ENCODE data around the gene ETV6. TPM values are rescaled to one million over a fixed set of nuclear protein-coding genes. Genes with fewer than 3 reads are reported as not detected.
"Not testable (repeated sequence)": the region's sequence is repeated elsewhere in the genome, so short reads cannot be mapped to it uniquely, and the experiment has no call there.

The ETV6 gene
- total RNA-seq, 2 experiments from 2014 or later: 17.1 to 19.3 TPM

DNA sequence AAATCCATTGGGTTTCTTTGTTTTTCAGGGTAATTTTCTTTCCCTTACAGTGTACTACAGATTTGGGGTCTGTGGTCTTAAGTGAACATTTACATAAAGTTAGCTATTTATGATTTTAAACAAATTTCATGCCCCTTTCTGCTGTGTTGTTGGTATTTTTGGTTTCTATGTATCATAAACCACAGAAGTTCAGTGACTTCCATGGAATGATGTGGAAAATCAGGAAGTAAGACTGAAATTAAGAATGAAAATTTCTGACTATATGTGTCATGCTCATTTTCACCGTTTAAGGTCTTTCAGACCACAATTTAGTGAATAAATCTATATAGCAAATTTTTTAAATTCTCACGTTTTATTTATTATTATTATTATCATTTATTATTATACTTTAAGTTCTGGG is 31.7 kb downstream of the ETV6 start:
- Histone ChIP-seq H3K36me3 (ENCODE audit: insufficient read depth, low read length) (peaks cover 11% of the 10 kb centered on the region), H4K20me1 (ENCODE audit: insufficient read depth, low read length) (no peaks in the 10 kb centered on the region), H3K27ac (ENCODE audit: low read depth, low read length, poor library complexity, severe bottlenecking) (no peak overlapping the region), H3K4me3 (ENCODE audit: low read depth, low read length, poor library complexity, severe bottlenecking) (no peak overlapping the region), H3K79me2 (ENCODE audit: insufficient read depth, low read depth, low read length) (peaks cover 30% of the 10 kb centered on the region; the same call in 1 of the 2 replicates), H3K9me3 (ENCODE audit: low read length) (no peaks in the 10 kb centered on the region), H3K4me2 (ENCODE audit: low read length) (no peak overlapping the region), H2AFZ (ENCODE audit: low read length) (no peak overlapping the region), H3K9me2 (ENCODE audit: insufficient read depth, low read length) (no peaks in the 10 kb centered on the region), H3K4me1 (ENCODE audit: insufficient read depth, low read length, poor library complexity, severe bottlenecking) (peaks cover 11% of the 10 kb centered on the region)
- intact Hi-C loops (cut with micrococcal nuclease; ENCODE audit: unreplicated experiment): no loop called here
- DNase-seq (ENCODE audit: low spot score): no peak
- ChIA-PET CTCF (ENCODE audit: unreplicated experiment) (no interaction called here), POLR2A (interaction anchor here (0.7 kb wide), 1 partner anchor 910 kb away, joined by 3 read pairs; no protein-coding TSS in a partner anchor)
- TF ChIP-seq EZH2phosphoT487 (IDR thresholded peaks at IDR 0.05; ENCODE audit: borderline replicate concordance, low read depth, low read length): no peak
- TF ChIP-seq, protein P1, sequence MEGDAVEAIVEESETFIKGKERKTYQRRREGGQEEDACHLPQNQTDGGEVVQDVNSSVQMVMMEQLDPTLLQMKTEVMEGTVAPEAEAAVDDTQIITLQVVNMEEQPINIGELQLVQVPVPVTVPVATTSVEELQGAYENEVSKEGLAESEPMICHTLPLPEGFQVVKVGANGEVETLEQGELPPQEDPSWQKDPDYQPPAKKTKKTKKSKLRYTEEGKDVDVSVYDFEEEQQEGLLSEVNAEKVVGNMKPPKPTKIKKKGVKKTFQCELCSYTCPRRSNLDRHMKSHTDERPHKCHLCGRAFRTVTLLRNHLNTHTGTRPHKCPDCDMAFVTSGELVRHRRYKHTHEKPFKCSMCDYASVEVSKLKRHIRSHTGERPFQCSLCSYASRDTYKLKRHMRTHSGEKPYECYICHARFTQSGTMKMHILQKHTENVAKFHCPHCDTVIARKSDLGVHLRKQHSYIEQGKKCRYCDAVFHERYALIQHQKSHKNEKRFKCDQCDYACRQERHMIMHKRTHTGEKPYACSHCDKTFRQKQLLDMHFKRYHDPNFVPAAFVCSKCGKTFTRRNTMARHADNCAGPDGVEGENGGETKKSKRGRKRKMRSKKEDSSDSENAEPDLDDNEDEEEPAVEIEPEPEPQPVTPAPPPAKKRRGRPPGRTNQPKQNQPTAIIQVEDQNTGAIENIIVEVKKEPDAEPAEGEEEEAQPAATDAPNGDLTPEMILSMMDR (conservative IDR thresholded peaks at IDR 0.05; ENCODE audit: low read length): no peak
- no TSS peak for BruUV-seq (replicated peaks)

- Histone ChIP-seq H3K79me2 (ENCODE audit: insufficient read depth, low read depth, low read length) (peaks cover 30% of the 10 kb centered on the region; the same call in 1 of the 2 replicates), H3K4me1 (ENCODE audit: insufficient read depth, low read length, poor library complexity, severe bottlenecking) (peaks cover 11% of the 10 kb centered on the region), H3K36me3 (ENCODE audit: insufficient read depth, low read length) (peaks cover 11% of the 10 kb centered on the region)
- H3K4me3 ChIP-seq (ENCODE audit: low read depth, low read length, poor library complexity, severe bottlenecking); H3K4me2 ChIP-seq (ENCODE audit: low read length); DNase-seq (ENCODE audit: low spot score); H3K9me2 ChIP-seq (ENCODE audit: insufficient read depth, low read length); H4K20me1 ChIP-seq (ENCODE audit: insufficient read depth, low read length); intact Hi-C loops (cut with micrococcal nuclease; ENCODE audit: unreplicated experiment); BruUV-seq (replicated peaks); H3K27ac ChIP-seq (ENCODE audit: low read depth, low read length, poor library complexity, severe bottlenecking); H2AFZ ChIP-seq (ENCODE audit: low read length); H3K9me3 ChIP-seq (ENCODE audit: low read length); CTCF ChIA-PET (ENCODE audit: unreplicated experiment): not testable (repeated sequence)
- POLR2A ChIA-PET: interaction anchor here (0.7 kb wide), 1 partner anchor 910 kb away, joined by 3 read pairs; no protein-coding TSS in a partner anchor
These were observed 32.2 kb downstream of the ETV6 start for GRCh38 chr12:11681695-11682094.

GRCh38 chr12:11684393-11684792 is 34.9 kb downstream of the ETV6 start:
- ChIA-PET POLR2A (interaction anchor here (0.6 to 1.6 kb wide), 4 partner anchors 12 to 15 kb away, joined by 3 to 4 read pairs (median 3); no protein-coding TSS in a partner anchor), CTCF (ENCODE audit: unreplicated experiment) (no interaction called here)
- BruUV-seq (replicated peaks): no TSS peak
- H3K4me2 ChIP-seq (ENCODE audit: low read length): no peak overlapping the region
- intact Hi-C loops (cut with micrococcal nuclease; ENCODE audit: unreplicated experiment): no loop called here
- no peak overlapping the region for H3K4me3 ChIP-seq (ENCODE audit: low read depth, low read length, poor library complexity, severe bottlenecking)
- DNase-seq (ENCODE audit: low spot score): no peak
- TF ChIP-seq, protein P1 (conservative IDR thresholded peaks at IDR 0.05; ENCODE audit: low read length): no peak
- H3K9me2 ChIP-seq (ENCODE audit: insufficient read depth, low read length): no peaks in the 10 kb centered on the region
- H2AFZ ChIP-seq (ENCODE audit: low read length): no peak overlapping the region
- no peaks in the 10 kb centered on the region for H3K9me3 ChIP-seq (ENCODE audit: low read length)
- no peaks in the 10 kb centered on the region; the same call in 1 of the 2 replicates for H3K36me3 ChIP-seq (ENCODE audit: insufficient read depth, low read length)
- no peak overlapping the region for H3K27ac ChIP-seq (ENCODE audit: low read depth, low read length, poor library complexity, severe bottlenecking)
- peaks cover 11% of the 10 kb centered on the region for H3K4me1 ChIP-seq (ENCODE audit: insufficient read depth, low read length, poor library complexity, severe bottlenecking)
- peaks cover 26% of the 10 kb centered on the region; the same call in 1 of the 2 replicates for H3K79me2 ChIP-seq (ENCODE audit: insufficient read depth, low read depth, low read length)
- H4K20me1 ChIP-seq (ENCODE audit: insufficient read depth, low read length): no peaks in the 10 kb centered on the region
